IPS-20b (cell line): ENCODE measurements around the gene C1QTNF12.
"Not testable (repeated sequence)": the region's sequence is repeated elsewhere in the genome, so short reads cannot be mapped to it uniquely, and the experiment has no call there.

Source experiments
- H3K27ac ChIP-seq: one replicate; pipeline ENCODE4 v1.5.1; 2013; ENCODE audit warnings: low read length
- H3K27me3 ChIP-seq: 2 replicates; pipeline ENCODE4 v1.6.1; 2013; ENCODE audit warnings: mild to moderate bottlenecking, low read length, inconsistent platforms; ENCODE audit not compliant: insufficient read depth
- H3K36me3 ChIP-seq: 2 replicates; pipeline ENCODE4 v1.6.1; 2013; ENCODE audit warnings: low read depth, mild to moderate bottlenecking, inconsistent platforms, low read length, moderate library complexity; ENCODE audit not compliant: insufficient read depth
- H3K4me1 ChIP-seq: 2 replicates; pipeline ENCODE4 v1.6.1; 2013; ENCODE audit warnings: mild to moderate bottlenecking, control low read depth, inconsistent platforms, low read length, moderate library complexity; ENCODE audit not compliant: insufficient read depth
- H3K4me3 ChIP-seq: 2 replicates; pipeline ENCODE4 v1.5.1; 2013; ENCODE audit warnings: mild to moderate bottlenecking, low read length, inconsistent platforms
- H3K9ac ChIP-seq: 2 replicates; pipeline ENCODE4 v1.6.1; 2013; ENCODE audit warnings: low read depth, mild to moderate bottlenecking, inconsistent platforms, low read length, moderate library complexity
- H3K9me3 ChIP-seq: 2 replicates; pipeline ENCODE4 v1.6.1; 2013; ENCODE audit warnings: mild to moderate bottlenecking, low read depth, low read length, inconsistent platforms; ENCODE audit not compliant: insufficient read depth

The C1QTNF12 gene

DNA sequence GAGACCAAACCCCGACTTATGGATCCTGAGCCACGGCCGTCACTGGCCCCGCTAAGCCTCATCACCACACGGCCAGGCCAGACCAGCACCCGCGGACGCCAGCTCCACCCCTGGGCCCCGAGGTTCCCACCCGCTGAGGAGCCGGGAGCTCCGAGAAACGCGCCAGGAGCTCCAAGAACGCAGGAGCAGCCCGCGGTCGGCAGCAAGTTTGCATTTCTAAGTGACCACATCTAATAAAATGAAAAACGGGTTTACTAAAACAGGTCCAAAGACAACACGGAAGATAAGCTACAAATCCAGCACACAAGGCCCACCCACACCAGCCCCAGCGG lies 8.1 kb upstream of the C1QTNF12 start:
- Histone ChIP-seq H3K27me3 (no peaks in the 10 kb centered on the region), H3K36me3 (peaks cover 47% of the 10 kb centered on the region), H3K9me3 (no peaks in the 10 kb centered on the region)

GRCh38 chr1:1253972-1254666 lies 7.6 kb upstream of the C1QTNF12 start:
- Histone ChIP-seq H3K27ac (no peak overlapping the region), H3K9me3 (no peaks in the 10 kb centered on the region), H3K9ac (no peak overlapping the region), H3K36me3 (peaks cover 43% of the 10 kb centered on the region), H3K4me1 (0 out of 2 replicates have a peak, but pooled peaks cover 3% of the 10 kb centered on the region), H3K4me3 (no peak overlapping the region), H3K27me3 (no peaks in the 10 kb centered on the region)

More for the DNA sequence above, 8.1 kb upstream of the C1QTNF12 start:
- Histone ChIP-seq H3K9ac (no peak overlapping the region), H3K4me1 (0 out of 2 replicates have a peak, but pooled peaks cover 3% of the 10 kb centered on the region), H3K4me3 (no peak overlapping the region), H3K27ac (no peak overlapping the region)

GRCh38 chr1:1253314-1253713 lies 6.8 kb upstream of the C1QTNF12 start:
- no peaks in the 10 kb centered on the region for H3K27me3 ChIP-seq
- peaks cover 37% of the 10 kb centered on the region for H3K36me3 ChIP-seq
- no peak overlapping the region for H3K4me3 ChIP-seq
- H3K4me1 ChIP-seq, result 0 out of 2 replicates have a peak, but pooled peaks cover 3% of the 10 kb centered on the region
- no peaks in the 10 kb centered on the region for H3K9me3 ChIP-seq
- H3K9ac ChIP-seq, result no peak overlapping the region
- H3K27ac ChIP-seq, result no peak overlapping the region

DNA sequence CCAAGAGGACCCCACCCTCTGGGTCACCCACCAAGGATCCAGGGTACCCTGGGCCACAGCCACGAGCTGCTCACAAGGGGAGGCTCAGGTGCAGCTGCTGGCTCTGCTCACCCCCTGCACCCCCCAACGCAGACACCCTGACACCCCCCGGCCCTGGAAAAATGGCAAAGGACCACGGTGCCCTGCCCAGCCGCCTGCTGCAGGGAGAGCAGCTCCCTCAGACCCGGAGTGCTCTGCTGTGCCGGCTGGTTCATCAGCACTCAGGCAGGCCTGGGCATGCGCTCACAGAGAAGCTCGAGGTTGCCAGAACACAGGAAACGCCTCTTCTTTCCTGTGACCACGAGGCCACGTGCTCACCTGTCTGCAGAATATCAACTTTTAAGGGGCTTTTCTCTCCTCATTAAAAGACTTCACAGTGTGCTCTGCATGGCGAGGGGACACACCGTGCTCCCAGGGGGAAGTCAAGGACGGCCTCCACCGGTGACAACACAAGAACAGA lies 4.3 kb upstream of the C1QTNF12 start:
- no peaks in the 10 kb centered on the region for H3K4me1 ChIP-seq
- peaks cover 25% of the 10 kb centered on the region for H3K36me3 ChIP-seq
- no peak overlapping the region for H3K9ac ChIP-seq
- H3K4me3 ChIP-seq, result no peak overlapping the region
- H3K9me3 ChIP-seq, result no peaks in the 10 kb centered on the region
- H3K27me3 ChIP-seq, result peaks cover 23% of the 10 kb centered on the region
- no peak overlapping the region for H3K27ac ChIP-seq

GRCh38 chr1:1248009-1248913 lies 1.7 kb upstream of the C1QTNF12 start:
- H3K27ac ChIP-seq, H3K9me3 ChIP-seq, H3K4me3 ChIP-seq, H3K4me1 ChIP-seq, H3K9ac ChIP-seq, H3K36me3 ChIP-seq: not testable (repeated sequence)
- peaks cover 29% of the 10 kb centered on the region for H3K27me3 ChIP-seq

DNA sequence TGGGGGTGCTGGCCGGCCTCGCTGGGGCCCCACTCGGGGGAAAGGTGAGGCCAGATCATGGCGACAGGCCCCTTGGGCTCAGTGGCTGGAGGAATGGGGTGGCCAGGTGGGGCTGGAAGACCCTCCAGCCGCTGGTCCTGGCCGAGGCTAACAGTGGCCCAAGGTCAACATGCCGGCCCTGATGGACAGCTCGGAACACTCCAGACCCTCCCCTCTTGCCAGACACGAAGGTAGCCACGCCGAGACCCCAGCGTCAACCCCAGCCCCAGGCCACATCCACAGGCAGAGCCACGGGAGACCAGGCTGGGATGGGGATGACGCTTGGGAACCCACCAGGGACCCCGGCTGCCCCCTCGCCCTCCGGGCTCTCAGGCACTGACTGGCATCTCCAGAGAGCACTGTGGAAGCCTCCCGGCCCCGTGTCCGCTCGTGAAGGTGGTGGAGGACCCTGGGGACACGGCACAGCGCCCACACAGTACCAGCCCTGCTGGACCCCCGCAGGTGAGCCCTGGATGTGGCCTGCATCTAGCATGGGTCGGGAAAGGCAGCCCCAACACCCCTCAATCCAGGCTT lies 905 bp upstream of the C1QTNF12 start:
- Histone ChIP-seq H3K4me1 (no peaks in the 10 kb centered on the region), H3K9me3 (no peaks in the 10 kb centered on the region), H3K27ac (no peak overlapping the region), H3K4me3 (no peak overlapping the region; the same call in 1 of the 2 replicates), H3K27me3 (peaks cover 29% of the 10 kb centered on the region), H3K36me3 (no peaks in the 10 kb centered on the region), H3K9ac (no peak overlapping the region)

- no peaks in the 10 kb centered on the region for H3K9me3 ChIP-seq
- no peak overlapping the region for H3K9ac ChIP-seq
- H3K4me3 ChIP-seq, result no peak overlapping the region
- no peaks in the 10 kb centered on the region for H3K4me1 ChIP-seq
- no peaks in the 10 kb centered on the region for H3K36me3 ChIP-seq
- peaks cover 29% of the 10 kb centered on the region for H3K27me3 ChIP-seq
- H3K27ac ChIP-seq, result no peak overlapping the region
These were observed 525 bp downstream of the C1QTNF12 start for GRCh38 chr1:1245817-1246576.

- H3K27me3 ChIP-seq, result peaks cover 29% of the 10 kb centered on the region
- no peak overlapping the region for H3K27ac ChIP-seq
- no peak overlapping the region for H3K9ac ChIP-seq
- no peaks in the 10 kb centered on the region for H3K4me1 ChIP-seq
- no peak overlapping the region for H3K4me3 ChIP-seq
- H3K36me3 ChIP-seq, result no peaks in the 10 kb centered on the region
- H3K9me3 ChIP-seq, result no peaks in the 10 kb centered on the region
These were observed 1.2 kb downstream of the C1QTNF12 start for GRCh38 chr1:1245178-1245816.

- Histone ChIP-seq H3K36me3 (no peaks in the 10 kb centered on the region), H3K4me3 (no peak overlapping the region), H3K9ac (no peak overlapping the region), H3K27me3 (peaks cover 29% of the 10 kb centered on the region), H3K4me1 (no peaks in the 10 kb centered on the region), H3K9me3 (no peaks in the 10 kb centered on the region), H3K27ac (no peak overlapping the region)
These were observed 2.2 kb downstream of the C1QTNF12 start for GRCh38 chr1:1244192-1244811.

- no peaks in the 10 kb centered on the region for H3K4me1 ChIP-seq
- no peak overlapping the region for H3K27ac ChIP-seq
- H3K9me3 ChIP-seq, result no peaks in the 10 kb centered on the region
- H3K4me3 ChIP-seq, result no peak overlapping the region
- H3K27me3 ChIP-seq, result peaks cover 29% of the 10 kb centered on the region
- no peaks in the 10 kb centered on the region for H3K36me3 ChIP-seq
- no peak overlapping the region for H3K9ac ChIP-seq
These were observed 2.7 kb downstream of the C1QTNF12 start for GRCh38 chr1:1243807-1244191.
